ENCODE data around the gene FSTL5.

Gene FSTL5

DNA sequence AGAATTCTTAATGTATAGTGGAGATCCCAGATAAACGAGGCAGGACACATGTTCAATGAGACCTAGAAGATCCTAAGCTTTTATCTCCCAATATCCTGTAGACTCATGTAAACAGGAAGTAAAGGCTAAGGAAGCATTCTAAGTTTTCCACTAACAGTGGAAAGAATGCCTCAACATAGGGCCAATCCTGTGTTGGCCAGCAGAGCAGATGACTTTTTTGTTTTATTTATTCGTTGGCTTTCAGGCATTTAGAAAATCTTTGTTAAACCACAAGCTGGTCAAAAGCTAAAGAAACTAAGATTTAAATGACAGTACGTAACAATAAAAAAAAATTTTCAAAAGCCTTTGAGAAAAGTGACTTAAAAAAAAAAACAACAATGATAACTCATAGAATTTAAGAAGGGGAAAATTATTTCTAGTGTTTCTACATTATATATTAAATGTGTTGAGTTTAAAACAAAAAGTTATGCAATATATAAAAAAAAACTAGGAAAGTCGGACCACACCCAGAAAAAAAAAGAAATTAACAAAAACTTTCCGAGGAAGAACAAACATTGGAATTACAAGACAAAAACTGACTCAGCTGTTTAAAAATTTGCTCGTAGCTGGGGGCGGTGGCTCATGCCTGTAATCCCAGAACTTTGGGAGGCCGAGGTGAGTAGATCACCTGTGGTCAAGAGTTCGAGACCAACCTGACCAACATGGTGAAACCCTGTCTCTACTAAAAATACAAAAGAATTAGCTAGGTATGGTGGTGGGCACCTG, 759.3 kb downstream of the FSTL5 start:
- ChIA-PET POLR2A (ENCODE audit: low non-redundant PET) (no interaction called here), CTCF (no interaction called here)
- no peak for DNase-seq (ENCODE audit: low spot score)
- TF ChIP-seq, protein P1, sequence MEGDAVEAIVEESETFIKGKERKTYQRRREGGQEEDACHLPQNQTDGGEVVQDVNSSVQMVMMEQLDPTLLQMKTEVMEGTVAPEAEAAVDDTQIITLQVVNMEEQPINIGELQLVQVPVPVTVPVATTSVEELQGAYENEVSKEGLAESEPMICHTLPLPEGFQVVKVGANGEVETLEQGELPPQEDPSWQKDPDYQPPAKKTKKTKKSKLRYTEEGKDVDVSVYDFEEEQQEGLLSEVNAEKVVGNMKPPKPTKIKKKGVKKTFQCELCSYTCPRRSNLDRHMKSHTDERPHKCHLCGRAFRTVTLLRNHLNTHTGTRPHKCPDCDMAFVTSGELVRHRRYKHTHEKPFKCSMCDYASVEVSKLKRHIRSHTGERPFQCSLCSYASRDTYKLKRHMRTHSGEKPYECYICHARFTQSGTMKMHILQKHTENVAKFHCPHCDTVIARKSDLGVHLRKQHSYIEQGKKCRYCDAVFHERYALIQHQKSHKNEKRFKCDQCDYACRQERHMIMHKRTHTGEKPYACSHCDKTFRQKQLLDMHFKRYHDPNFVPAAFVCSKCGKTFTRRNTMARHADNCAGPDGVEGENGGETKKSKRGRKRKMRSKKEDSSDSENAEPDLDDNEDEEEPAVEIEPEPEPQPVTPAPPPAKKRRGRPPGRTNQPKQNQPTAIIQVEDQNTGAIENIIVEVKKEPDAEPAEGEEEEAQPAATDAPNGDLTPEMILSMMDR (conservative IDR thresholded peaks at IDR 0.05; ENCODE audit: low read depth) = no peak
- H3K27ac ChIP-seq = no peak overlapping the region

DNA sequence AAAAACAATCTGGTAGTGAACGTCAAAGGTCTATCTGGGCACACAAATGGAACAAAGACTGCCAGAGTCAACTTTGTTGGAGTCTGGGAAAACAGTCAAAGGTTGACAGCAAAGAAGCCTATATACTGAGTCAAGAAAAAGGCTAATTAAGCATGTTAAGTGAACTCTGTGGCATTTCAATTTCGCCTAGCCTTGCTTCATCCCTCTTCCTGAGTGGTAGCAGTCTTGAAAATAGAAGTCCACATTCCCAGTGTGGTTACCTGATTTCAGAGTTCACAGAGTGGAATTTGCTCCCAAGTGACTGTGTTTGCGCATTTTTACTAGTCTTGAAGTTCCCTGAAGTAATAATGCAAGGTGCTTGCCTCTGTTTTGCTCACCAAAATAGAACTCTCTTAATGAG, 760.0 kb downstream of the FSTL5 start:
- TF ChIP-seq, protein P1 (conservative IDR thresholded peaks at IDR 0.05; ENCODE audit: low read depth) = no peak
- no peak overlapping the region for H3K27ac ChIP-seq
- CTCF ChIA-PET = no interaction called here
- POLR2A ChIA-PET (ENCODE audit: low non-redundant PET) = no interaction called here
- no peak for DNase-seq (ENCODE audit: low spot score)

DNA sequence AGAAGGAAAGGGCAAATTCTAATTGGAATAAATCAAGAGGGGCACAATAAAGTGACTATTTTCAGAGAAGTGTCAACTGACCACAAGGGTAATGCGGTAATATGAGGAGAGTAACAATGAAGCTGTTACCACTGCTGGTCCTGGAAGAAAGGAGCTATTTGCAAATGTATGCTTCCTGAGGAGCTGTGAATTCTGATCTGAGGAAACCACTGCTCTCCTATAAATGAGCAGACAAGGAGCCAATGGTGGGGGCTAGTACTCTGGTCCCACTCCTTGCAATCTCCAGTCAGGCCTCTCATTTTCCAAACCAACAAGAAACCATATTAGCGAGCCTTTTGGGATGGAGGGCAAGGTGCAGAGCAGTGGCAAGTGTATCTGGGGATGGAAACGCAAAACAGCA, 770.2 kb downstream of the FSTL5 start:
- TF ChIP-seq, protein P1 (conservative IDR thresholded peaks at IDR 0.05; ENCODE audit: low read depth) = no peak
- POLR2A ChIA-PET (ENCODE audit: low non-redundant PET) = no interaction called here
- no peak overlapping the region for H3K27ac ChIP-seq
- no peak for DNase-seq (ENCODE audit: low spot score)
- CTCF ChIA-PET = no interaction called here

DNA sequence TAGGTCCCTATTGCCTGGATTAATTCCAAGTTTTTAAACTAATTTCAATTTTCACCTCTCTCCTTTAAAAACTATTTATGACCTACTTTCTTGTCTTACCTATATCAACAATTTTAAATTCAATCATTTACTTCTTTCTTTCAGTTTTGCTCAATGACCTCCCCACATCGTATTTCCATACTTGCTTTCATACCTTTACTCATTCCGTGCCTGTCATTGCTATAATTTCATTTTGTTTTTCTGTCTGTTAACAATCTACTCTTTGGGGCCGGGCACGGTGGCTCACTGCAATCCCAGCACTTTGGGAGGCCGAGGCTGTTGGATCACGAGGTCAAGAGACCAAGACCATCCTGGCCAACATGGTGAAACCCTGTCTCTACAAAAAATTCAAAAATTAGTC, 781.1 kb downstream of the FSTL5 start:
- TF ChIP-seq, protein P1 (conservative IDR thresholded peaks at IDR 0.05; ENCODE audit: low read depth) = no peak
- POLR2A ChIA-PET (ENCODE audit: low non-redundant PET) = no interaction called here
- DNase-seq (ENCODE audit: low spot score) = no peak
- CTCF ChIA-PET = no interaction called here
- H3K27ac ChIP-seq = no peak overlapping the region

DNA sequence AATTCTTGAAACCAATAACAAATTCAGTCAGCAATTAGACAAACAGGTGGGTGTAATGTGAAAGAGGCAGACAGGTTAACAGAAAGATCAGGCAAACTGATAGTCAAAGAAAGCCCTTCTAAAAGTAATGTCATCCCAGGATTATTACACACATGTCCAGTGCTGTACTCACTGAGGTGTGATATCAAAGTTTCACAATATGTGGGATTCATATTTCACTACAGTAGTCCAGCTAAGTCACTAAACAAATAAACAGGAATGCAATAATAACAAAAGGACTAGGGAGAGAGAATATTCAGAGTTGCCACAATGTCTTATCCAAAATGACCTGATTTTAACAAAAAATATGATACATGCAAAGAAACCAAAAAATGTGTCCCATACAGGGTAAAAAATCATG, 787.5 kb downstream of the FSTL5 start:
- no peak for DNase-seq (ENCODE audit: low spot score)
- H3K27ac ChIP-seq = no peak overlapping the region
- ChIA-PET CTCF (no interaction called here), POLR2A (ENCODE audit: low non-redundant PET) (no interaction called here)
- TF ChIP-seq, protein P1 (conservative IDR thresholded peaks at IDR 0.05; ENCODE audit: low read depth) = no peak

DNA sequence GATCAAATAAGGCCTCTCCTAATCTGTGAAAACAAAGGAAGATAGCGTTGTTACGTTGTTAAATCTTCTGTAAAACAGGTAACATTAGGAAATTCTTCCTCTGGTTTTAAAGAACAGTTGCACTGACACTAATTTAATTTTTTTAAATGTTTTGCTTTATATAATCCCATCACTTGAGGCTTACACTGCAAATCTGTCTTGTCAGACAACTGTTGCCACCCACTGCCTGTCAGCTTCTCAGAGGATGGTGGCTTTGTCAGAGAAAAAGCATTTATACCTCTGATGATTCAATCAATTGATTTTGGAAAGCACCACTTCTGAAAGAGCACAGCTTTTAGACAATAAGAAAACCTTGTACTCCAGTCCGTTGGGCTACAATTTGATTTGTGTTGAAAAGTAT, 799.1 kb downstream of the FSTL5 start:
- CTCF ChIA-PET = no interaction called here

More for the DNA sequence above, 799.1 kb downstream of the FSTL5 start:
- POLR2A ChIA-PET (ENCODE audit: low non-redundant PET) = no interaction called here
- no peak for DNase-seq (ENCODE audit: low spot score)
- TF ChIP-seq, protein P1 (conservative IDR thresholded peaks at IDR 0.05; ENCODE audit: low read depth) = no peak
- no peak overlapping the region for H3K27ac ChIP-seq
